Eye (tissue), 1 donor: ENCODE data around the gene EXOC4.

Experiments
- DNase-seq: peaks from one replicate; pipeline ENCODE4 v3.0.0-alpha.2; 2015

The EXOC4 gene

DNA sequence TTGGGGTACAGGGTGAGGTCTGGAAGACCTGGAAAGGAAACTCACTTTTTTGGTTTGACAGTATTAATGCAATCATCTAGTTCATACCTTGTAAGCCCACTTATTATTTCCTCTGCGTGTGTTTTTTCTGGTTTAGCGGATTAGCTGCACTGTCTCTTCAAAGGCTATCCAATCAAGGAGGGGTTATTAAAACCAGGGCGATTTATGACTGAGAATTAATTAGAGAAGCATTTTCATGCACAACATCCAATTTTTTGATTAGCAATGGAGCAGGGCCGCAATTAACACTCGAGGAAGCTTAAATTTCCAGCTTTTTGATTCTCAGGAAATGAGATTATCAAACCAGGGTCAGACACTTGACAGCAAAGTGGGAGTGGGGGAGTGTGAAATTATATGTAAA lies 248.9 kb downstream of the EXOC4 start:
- DNase-seq, result peak; percentile 14

DNA sequence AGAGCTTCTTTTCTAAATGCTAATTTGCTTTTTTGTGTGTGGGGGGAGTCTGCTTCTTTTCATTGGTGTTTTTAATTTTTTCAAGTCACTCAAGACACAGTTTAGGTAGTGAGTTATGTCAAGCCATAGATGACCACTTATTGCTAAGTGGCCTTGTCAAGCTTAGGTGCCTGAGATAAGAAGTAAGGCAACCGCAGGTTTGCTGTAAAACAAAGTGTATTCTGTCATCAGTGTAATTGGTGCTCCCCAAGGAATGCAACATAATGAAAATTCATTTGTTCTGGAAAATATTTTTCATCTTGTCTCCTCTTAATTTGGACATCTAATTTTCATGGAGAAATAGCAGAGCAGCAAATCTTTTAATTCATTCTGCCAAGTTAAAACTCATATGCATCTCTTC lies 249.6 kb downstream of the EXOC4 start:
- peak; percentile 17 for DNase-seq

DNA sequence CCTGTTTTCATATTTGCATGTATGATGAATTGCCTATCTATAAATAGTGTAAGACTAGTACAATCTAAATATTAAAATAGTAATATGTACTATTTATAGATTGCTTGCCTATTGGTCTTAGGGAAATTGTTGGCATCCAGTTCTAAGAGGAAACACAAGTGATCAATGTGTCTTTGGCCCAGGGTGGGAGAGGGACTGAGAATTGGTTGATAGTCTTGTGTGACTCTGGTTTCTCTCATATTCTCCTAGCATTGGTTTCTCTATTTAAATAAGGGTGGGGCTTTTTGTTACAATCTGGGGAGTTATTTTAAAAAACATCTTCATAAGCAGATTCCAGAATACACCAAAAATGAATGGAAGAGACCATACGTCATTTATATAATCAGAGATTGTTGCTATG lies 250.1 kb downstream of the EXOC4 start:
- no peak for DNase-seq

DNA sequence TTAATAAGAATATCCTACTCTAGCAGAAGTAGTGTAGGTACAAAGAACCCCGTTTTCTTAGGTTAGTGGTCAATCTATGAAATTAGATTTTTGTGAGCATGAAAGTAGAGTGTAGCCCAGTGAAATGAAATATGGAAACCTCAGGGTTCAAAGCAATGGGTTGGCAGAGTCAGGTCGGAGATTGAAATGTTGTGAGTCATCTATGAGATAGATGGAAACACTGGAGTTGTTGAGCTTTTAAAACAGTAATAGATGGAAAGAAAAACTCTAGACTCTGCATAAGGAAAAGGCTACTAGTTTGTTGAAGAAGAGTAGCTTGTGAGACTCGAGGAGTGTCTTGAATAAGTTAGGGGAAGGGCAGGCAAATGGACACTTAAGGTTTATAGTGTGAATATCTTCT lies 251.9 kb downstream of the EXOC4 start:
- no peak for DNase-seq

DNA sequence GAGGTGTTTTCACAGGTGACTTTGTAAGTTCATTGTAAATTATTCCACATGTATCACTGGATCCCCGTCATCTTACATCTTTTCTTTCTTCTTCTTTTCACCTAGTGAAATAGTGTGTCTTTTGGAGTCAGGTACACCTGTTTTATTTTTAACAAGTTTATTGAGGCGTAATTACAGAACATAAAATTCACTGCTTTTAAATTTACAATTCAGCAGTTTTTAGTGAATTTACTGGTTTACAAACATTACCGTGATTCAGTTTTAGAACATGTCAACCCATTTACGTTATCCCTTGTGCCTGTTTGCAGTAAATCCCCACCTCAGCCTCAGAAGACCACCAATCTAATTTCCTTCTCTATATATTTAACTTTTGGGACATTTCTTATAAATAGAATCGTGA lies 256.9 kb downstream of the EXOC4 start:
- DNase-seq, result no peak

DNA sequence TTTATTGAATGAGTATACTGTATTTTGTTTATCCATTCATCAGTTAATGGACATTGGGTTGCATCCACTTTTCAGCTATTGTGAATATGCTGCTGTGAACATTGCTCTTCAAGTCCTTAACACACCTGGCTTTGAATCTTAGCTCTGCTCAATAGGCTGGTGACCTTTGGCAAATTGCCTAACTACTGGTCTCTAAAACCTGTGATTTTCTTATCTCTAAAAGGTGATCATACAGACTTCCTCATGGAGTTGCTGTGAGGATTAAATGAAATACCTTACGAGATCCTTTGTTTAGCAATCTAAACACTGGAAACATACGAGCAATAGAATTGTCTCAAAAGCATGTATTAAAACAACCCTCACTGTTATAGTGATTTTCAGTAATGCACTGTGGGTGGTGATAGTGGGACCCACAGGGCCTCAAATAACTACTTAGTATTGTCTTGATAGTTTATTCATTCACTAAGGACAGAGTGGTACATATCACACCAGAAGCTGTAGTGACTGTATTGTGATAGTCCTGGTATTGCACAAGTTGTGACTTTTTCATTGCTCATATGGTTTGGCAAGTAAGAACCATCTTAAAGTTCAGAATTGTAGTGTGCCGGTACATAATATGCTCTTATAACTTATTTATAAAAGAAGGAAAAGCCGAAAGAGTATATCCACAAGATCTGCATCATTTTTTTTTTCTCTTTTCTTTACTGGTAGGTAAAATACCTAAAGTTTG lies 257.6 kb downstream of the EXOC4 start:
- no peak for DNase-seq

DNA sequence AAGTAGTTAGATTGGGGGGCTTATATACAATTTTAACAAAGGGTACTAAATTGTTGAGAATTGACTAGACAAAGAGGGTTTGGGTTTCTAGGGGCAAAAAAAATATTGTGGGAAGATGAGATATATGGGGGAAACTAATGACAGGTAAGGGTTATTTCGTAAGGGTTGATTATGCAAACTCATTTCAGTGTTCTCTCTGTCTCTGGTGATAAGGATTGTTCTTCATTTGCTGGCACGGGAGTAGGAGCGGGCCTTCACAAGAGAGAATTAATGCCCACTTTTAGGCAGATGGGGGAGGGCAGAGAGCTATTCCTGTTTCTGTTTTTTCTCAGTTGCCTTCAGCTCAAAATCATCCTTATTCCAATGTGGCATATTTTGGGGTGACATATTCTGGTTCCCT lies 258.4 kb downstream of the EXOC4 start:
- no peak for DNase-seq

DNA sequence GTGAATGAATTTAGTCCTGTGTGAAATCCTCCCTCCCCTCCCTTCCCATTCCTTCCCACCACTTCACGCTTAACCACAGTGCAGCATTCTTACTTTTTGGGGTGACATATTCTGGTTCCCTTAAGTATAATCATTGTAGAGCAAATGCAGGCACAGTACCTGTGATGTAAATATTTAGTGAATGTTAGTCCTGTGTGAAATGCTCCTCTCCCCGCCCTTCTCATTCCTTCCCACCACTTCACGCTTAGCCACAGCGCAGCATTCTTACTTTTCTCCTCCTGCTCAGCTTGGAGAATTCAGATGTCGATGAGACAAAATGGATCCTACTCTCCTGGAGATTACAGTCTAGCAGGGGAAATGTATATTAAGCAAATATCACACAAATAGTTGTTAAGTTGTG lies 258.8 kb downstream of the EXOC4 start:
- DNase-seq, result no peak

DNA sequence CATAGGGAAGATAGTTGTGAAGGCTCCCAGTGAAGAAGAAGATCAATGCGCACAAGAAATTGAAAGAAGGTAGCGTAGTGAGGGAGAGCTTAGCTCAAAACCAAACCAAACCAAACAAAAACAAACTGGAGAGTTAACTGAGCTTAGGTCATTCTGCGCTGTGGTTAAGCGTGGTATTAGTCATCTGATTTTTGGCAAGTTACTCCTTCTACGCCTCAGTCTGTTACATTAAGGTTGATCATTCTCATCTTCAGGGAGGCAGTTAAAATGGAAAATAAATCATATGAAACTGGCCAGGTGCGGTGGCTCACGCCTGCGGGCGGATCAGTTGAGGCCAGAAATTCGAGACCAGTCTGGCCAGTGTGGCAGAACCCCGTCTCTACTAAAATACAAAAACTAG lies 259.7 kb downstream of the EXOC4 start:
- DNase-seq, result no peak

DNA sequence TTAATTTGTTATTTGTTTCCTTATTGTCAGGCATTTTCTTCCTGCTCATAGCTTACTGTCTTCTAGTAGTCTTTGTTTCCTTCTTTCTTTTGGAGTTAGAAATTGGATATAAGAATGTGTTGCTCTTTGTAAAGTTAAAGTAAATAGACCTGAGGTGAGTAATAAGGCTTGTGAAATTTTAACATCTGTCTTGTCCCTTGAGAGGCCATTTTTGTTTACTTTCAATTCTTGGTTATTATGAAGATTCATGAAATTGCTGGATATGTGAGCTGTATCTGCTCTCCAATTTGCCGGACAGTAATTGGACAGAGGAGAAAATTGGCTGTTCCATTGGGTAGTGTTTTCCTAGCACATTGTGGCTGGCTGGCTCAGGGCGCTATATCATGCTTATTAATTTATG lies 260.7 kb downstream of the EXOC4 start:
- no peak for DNase-seq

DNA sequence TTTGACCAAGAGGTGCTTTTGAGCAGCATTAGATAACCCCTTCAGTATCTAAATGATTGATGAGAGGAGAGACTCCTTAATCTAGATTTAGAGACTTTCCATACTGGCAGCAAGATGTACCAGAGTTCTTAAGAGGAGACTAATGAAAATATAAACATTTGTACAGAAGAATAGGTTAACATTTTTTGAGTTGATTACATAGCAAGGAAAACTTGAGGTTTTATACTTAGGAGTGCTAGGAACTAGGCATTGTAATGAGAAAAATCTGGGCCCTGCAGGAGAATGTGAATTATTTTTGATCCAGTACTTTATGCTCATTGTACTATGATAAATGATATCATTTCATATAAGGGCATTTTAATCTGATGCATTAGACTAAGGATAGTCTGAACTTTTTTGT lies 261.7 kb downstream of the EXOC4 start:
- DNase-seq, result no peak

DNA sequence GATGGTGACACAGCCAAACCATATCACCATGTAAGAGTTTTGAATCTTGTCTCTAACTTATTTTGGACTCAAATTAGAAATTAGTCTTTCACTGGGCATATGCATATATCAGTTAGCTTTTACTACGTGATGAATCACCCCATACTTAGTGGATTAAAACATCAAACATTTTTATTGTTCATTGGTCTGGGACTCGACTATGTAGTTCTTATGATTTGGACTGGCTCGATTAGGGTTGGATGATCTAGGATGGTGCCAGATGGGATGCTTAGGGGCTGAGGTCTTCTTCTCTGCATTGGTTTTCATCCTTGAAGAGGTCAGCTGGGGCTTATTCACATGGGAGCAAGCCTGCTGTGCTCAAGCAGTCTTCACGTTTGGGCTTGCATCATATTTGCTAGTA lies 264.9 kb downstream of the EXOC4 start:
- no peak for DNase-seq

DNA sequence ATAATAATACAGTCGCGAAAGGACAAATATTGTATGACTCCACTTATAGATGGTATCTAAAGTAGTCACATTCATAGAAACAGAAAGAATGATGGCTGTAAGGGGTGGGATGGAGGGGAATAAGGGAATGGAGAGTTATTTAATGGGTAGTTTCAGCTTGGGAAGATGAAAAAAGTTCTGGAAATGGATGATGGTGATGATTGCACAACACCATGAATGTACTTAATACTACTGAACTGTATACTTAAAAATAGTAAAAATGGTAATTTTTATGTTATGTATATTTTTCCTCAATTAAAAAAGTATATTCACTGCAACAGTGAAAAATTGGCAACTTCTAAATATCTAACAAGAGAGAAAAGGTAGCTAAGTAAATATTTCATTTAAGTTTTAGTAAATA lies 265.8 kb downstream of the EXOC4 start:
- no peak for DNase-seq

DNA sequence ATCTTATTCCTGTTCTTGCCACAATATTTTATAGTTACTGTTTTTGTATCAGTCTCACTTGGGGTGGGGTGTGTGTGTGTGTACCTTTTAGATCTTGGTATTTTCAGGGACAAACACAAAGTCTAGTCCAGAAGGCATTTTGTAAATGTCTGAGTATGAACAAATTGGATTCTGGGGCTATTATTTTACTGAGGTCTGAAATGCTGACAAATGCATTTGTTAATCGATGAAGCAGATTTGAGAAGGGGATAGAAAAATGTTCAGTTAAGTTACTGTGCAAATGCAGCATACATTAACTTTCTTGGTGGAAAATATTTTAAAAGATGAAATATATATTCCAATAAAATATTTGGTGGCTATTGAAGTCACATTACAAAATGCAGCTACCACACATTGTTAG lies 267.4 kb downstream of the EXOC4 start:
- no peak for DNase-seq

DNA sequence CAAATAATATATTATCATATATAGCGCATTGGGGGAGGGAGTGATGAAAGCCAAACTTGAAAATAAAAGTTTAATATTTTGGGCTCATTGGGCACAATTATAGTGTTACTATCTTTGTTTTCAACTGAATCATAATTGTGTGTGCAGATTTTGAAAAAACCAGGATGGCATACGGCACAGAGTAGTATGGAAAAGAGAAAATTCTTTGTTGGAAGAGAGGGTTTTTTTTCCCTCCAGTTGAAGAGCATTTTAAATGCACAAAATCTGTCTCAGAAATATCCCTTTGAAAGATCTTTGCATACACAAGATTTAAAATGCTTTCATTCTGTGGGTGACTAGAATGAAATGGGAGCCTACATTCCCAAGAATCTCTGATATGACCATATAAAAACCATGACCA lies 269.6 kb downstream of the EXOC4 start:
- no peak for DNase-seq

DNA sequence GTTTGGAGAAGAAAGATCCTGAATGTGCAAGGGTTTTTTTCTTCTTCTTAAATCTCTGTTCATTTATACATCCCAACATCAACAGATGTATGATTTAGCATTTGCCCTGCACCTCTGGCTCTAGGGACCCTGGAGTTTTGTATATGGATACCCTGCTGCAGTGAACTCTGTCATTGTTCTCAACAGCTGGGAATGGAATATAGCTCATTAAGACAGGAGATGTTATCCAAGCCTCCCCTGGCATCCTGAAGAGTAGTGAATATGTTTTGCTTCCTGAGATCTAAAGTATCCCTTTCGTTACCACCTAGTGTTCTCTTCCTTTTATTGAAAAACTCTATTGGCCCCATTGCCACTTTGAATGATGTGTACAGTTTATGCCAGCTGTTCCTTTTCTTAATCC lies 275.9 kb downstream of the EXOC4 start:
- DNase-seq, result no peak

DNA sequence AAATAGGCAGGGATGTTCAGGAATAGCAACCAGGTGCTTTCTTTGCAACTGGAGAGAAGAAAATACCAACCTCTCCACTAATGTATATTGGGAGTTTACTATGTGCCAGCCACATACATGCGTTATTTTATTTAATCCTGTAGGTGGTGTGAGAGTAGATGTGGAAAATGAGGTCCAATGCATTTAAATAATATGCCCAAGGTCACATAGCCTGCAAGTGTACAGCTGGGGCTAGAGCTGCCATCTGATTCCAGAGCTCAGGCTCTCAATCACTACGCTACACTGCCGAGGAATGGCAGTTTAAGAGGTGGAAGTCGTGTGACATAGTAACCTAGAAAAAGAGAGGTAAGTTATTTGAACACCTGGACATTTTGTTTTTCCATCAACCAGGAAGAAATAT lies 277.0 kb downstream of the EXOC4 start:
- DNase-seq, result no peak

DNA sequence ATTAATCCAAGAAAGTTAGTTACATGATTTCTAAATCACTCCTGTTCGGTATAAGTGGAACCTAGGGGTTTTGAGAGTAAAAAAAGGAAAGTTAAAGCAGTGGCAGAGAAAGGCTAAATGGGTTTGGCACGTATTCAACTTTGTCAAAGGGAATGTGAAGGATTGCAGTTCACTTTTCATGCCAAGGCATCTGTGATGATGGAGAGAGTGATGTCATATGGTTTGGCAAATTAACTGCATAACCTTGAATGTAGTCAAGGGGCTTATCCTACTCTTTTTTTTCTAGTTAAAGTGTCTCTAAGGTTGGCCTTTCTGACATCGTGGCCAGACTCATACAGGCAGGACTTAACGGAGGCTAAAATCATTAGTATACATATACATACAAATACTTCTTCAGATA lies 277.8 kb downstream of the EXOC4 start:
- DNase-seq, result peak; percentile 38

DNA sequence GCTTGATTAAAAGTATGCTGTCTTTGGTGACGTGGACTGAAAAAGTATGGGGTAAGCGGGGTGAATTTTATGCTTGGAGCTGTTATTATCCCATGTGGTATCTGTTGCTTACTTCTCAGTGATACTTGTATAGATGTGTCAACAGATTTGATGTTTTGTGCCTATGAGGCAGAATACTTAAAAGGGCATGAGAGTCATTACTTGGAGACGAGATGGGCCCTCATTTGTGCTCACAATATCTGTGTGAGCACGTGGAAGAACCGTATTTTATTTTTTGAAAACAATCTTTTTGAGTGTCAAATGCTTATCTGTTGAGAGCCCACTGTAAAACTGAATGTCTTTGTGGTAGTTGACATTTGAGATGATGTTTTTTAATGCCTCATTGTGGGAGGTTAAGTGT lies 281.9 kb downstream of the EXOC4 start:
- no peak for DNase-seq

DNA sequence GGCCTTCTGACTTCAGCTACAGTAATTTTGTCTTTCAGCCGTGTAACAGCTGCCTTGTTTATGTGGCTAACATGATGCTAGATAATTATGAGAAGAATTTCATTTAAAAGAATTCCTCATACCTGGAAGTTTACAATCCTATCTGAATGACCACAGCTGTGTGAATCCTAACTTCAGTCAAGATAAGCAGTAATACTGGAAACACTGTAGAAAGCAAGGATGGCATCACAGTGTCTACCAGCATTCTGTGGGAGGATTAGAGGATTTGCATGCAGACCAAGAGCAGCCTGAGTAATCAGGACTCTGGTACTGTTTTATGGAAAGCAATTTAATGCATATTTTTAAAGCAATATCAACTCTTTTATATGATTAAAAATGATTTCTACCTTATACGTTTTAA lies 282.4 kb downstream of the EXOC4 start:
- no peak for DNase-seq

DNA sequence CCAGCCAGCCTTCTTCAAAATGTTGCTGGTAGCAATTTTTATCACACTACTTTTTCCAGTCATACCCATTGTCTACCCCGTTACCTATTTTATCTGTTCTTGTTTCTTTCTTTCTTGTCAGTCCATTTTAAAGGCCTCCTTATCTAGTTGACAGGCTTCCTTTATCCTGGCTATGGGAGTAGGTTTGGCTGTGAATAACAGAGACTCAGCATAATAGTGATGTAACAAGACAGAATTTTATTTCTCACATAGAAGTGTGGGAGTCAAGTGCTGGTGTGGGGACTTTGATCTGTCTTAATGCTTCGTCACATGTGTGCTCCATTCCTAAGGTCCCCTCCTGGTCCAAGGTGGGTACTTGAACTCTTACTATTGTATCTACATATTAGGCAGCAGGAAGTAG lies 283.6 kb downstream of the EXOC4 start:
- no peak for DNase-seq

DNA sequence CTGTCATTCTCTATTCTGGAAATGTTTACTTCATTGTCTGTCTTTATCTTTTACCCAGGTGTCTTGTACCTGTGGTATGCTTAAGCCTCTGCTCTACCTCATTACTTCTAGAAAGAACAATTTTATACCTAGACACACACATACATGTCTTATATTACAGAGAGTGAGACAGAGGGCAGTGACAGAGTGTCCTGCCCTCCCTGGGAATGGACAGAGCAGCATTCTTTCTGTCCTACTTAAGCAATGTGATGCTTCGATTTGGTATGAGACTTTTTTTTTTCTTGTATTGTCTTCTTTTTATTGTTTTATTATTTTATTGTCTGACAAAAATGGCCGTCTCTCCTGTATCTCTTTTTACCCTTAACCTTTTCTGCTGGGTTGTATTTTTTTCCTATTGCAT lies 286.1 kb downstream of the EXOC4 start:
- no peak for DNase-seq

DNA sequence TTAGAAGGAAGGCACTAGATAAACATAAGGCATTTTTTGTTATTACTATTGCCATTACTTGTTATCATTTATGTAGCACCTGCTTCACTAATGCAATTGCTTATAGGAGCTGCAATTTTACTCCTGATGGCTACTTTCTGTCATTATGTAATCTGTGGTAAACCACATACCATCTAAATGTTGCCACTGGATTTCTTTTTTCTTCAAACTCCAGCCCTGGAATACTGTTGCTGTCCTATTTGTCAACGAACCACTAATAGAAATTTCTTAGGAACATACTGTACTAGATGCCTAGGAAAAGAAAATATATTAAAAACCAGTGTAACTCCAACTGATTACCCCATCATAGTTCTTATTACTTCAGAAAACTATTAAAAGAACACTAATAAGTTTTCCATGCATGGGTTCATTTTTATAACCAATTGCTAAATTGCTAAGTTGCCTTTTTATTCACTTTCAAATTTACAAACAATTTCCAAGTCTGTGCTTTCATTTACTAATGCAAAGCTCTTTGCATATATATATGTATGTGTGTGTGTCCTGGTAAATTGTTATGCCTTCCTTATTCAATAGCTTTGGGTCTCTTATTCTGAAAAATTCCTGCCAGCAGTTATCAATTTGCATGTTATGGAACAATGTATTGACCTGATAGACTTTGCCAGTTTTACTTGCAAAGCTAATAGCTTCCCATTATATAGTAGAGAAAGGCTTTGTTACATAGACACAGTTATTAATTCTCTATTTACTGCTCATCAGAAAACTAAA lies 287.4 kb downstream of the EXOC4 start:
- DNase-seq, result no peak

DNA sequence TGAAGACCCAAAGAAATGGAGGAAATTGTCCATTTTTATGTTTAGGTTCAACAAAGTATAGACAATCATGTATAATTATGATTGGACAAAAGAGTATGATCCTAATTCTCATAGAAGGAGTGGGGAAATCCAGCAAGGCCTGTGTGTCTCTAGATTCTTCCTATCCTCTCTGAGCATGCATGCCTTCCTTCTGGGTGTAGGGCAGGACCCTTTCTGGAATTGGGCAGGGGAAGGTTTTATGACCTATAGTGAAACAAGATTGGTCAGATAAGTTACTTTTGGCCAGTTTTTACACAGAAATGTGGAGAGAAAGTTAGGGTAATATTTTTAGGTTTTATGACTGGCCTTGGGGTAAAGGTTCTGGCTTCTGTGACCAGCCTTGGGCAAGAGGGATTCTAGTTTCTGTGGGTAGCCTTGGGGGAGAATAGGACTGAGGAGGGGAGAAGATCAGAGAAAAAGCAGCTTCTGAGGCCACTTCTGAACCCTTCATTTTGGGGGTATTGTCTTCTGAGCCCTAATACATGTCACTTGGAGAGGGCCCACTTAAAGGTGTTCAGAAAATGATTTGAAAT lies 289.4 kb downstream of the EXOC4 start:
- DNase-seq, result no peak

DNA sequence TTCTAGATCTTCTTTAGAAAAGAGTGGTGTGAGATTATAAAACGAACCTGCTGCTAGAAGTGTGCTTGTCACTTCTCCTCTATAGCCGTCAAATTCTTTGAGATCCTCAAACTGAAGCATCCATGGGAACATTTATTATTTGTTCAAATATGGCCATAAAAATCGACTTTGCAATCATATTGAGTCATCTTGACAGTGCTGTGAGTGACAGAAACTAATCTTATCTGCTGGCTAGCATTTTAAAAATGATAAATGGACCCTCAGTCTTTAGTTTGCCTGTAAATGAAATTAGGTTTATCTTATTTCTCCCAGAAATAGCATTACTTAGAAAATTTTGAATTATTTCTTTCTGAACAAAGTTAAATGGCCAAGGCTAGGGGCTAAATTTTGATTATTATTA lies 290.8 kb downstream of the EXOC4 start:
- no peak for DNase-seq
